GM12875 (cell line): ENCODE data around the gene SELENBP1.

Experiments used
- H3K4me3 ChIP-seq: one replicate; pipeline ENCODE4 v1.5.1; 2011; ENCODE audit warnings: low read depth, low read length, control low read depth
- CTCF ChIP-seq: IDR thresholded peaks from 2 replicates; pipeline ENCODE4 v1.5.1; 2011; ENCODE audit warnings: low read depth, mild to moderate bottlenecking, control low read depth, inconsistent platforms, low read length, moderate library complexity, borderline replicate concordance; ENCODE audit not compliant: insufficient read depth

Gene SELENBP1

DNA sequence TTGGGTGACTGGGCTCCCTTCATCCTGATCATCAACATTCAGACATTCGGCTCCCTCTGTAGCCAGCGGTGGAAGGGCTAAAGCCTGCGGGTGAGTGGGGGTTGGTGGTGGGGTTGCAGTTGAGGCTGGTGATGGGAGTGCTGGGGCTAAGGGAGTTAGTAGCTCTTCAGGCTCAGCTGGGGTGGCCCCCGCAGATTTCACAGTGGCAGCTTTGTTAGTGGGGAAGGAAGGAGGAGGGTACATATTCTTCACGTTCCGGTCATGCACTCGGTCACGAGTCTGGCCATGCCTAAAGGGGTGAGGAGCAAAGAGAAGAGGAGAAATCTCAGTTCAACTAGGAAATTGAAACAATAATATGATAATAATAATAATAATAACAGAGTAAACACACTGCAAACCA, 33.7 kb upstream of the SELENBP1 start:
- no peak overlapping the region for H3K4me3 ChIP-seq
- TF ChIP-seq CTCF: no peak

- no peak overlapping the region for H3K4me3 ChIP-seq
- no peak for TF ChIP-seq CTCF
Observed at GRCh38 chr1:151405187-151405951, 32.9 kb upstream of the SELENBP1 start.

GRCh38 chr1:151403612-151404011, 31.1 kb upstream of the SELENBP1 start:
- no peak for TF ChIP-seq CTCF

GRCh38 chr1:151402764-151403163, 30.3 kb upstream of the SELENBP1 start:
- no peak for TF ChIP-seq CTCF
- H3K4me3 ChIP-seq: no peak overlapping the region

More at GRCh38 chr1:151403612-151404011, 31.1 kb upstream of the SELENBP1 start:
- no peak overlapping the region for H3K4me3 ChIP-seq

GRCh38 chr1:151401860-151402259, 29.4 kb upstream of the SELENBP1 start:
- H3K4me3 ChIP-seq: no peak overlapping the region
- no peak for TF ChIP-seq CTCF

DNA sequence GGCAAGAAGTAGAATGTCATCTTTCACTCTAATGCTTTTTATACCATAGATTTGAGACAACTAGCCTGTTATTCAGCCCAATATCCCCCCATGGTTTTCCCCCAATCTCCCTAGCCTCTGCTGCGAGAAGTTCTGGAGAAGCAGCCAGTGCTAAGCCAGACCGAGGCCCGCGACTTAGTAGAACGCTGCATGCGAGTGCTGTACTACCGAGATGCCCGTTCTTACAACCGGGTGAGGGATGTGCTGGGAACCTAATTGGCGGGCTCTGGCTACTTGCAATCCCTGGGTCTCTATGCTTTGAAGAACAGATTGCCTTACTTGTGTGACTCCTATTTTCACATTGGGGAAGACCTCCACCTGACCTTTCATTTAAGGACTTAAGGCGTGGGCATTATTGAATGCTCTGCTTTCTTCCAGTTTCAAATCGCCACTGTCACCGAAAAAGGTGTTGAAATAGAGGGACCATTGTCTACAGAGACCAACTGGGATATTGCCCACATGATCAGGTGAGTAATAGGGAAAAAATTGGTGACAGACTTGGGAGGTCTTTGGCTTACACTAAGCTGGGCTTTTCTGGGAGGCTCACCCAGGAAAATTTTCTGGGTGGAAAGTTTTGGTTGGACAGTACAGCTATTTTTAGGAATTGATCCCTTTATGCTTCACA, 28.8 kb upstream of the SELENBP1 start:
- TF ChIP-seq CTCF: no peak

More for the DNA sequence above, 28.8 kb upstream of the SELENBP1 start:
- H3K4me3 ChIP-seq: no peak overlapping the region
